CD1c-positive myeloid dendritic cell (primary cell): ENCODE data around the gene ICA1.

ENCODE experiments used
- DNase-seq: peaks from one replicate; pipeline ENCODE4 v3.0.0-alpha.2; 2016; ENCODE audit errors: extremely low spot score

Gene ICA1

DNA sequence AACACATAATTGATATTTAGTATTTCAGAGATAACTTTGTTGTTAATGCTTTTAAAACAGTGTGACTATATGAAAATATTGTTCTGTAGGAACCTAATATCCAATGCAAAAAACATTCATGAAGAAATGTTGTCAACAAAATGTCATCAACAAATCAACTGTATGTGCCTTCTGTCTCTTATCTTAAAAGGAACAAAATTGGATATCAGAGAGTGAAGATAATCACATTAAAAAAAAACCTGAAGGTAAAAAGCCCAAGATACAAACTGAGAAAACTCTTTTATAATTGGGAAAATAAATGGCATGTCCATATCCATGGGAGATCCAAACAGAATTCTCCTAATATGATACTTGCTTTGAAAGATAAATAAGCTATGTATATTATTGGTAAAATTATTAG is 33.9 kb downstream of the ICA1 start:
- DNase-seq, result no peak

DNA sequence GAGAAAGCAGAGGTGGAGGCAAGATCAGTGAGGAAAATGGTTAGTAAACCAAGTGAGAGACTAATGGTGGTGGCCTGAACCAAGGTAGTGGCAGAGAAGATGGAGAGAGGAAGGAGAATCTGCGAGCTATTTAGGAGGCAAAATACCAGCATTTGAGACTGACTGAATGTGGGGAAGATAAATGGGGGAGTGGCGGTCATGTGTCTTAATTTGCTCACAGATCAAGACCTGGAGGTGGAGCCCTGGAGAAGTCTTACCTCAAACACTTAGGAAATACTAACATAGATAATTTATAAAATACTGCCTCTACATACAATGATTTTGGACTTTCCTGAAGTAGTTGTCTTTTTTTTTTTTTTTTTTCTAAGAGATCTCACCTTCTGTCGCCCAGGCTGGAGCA is 34.7 kb downstream of the ICA1 start:
- no peak for DNase-seq

DNA sequence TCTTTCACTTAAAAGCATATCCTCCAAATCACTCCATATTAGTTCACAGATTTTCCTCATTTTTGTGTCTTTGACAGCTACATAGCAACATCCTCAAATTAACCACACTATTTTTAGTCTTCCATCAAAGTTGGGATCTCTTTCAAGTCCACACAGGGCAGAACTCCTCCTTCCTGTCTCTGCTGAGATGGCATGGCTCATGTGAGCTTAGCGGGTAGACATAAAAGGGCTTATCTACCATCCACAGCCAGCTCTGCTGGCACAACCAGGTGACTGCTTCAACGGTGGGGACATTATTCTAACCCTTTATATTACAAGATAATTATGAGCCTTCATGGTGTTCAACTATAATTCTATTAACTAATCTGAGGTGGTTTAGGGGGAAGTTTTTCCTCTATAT is 35.5 kb downstream of the ICA1 start:
- no peak for DNase-seq

DNA sequence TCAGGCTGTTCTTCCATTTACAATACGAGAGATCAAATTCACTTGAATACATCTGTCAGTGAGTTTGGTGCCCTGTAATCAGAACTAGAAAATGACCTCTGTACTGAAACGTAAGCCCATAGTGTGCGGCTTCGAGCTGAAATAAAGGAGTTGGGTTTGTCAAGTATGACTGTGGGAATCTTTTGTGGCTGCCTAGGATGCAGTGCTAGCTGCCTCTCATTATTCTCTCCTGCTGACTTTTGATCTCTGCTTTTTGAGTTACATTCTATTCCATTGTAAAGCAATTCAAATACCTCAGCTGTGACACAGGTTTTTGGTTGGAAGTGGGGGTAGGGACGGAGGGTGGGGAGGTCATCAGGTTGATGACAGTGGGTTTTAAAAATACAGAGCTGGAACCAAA is 40.4 kb downstream of the ICA1 start:
- no peak for DNase-seq

DNA sequence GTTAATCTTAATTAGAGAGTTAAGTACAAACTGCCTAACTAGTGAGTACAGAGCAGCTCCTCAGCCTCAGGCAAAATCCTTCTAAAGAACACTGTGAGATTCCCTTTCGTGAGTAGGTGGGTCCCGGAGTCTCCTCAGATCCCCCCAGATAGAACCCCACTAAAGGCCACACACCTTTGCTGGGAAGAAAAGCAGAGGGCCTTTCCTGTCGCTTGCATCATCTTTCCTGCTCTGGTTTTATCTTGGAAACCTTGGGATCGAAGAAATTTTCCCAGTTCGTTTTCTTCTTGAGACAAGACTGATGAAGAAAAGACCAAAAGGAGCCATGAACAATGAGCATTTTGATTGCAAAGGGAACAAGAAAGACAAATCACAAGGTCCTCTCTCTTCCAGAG is 40.9 kb downstream of the ICA1 start:
- DNase-seq, result no peak

DNA sequence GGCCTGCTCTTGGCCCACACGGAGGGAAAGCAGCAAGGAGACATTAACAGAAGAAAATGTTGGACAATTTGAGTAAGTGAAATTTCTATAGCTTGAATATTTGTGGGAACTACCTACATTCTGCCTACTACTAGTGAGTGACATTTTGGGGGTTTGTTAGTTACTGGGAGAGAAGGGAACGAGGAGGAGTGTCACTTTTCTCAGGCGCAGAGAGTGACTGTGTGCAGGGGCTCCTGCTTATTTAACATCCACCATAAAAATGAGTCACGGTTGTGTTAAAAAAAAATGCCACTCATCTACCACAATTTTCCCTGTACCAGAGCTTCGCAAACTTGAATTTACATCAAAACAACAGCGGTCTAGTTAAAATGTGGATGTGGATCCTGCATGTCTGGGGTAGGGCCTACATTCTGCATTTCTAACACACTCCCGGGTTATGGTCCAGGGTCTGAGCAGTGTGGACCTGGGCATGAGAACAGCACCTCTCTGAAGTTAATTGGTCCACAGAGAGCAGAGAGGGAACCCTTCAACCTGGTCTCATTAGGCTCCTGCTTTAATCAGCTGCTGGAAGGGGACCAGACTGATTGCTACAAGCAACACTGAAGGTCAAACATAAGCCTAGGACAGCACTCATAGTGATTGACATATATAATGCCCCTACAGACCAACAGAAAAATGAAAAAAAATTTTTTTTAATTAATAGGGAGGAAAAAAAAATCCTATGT is 41.4 kb downstream of the ICA1 start:
- DNase-seq, result no peak

DNA sequence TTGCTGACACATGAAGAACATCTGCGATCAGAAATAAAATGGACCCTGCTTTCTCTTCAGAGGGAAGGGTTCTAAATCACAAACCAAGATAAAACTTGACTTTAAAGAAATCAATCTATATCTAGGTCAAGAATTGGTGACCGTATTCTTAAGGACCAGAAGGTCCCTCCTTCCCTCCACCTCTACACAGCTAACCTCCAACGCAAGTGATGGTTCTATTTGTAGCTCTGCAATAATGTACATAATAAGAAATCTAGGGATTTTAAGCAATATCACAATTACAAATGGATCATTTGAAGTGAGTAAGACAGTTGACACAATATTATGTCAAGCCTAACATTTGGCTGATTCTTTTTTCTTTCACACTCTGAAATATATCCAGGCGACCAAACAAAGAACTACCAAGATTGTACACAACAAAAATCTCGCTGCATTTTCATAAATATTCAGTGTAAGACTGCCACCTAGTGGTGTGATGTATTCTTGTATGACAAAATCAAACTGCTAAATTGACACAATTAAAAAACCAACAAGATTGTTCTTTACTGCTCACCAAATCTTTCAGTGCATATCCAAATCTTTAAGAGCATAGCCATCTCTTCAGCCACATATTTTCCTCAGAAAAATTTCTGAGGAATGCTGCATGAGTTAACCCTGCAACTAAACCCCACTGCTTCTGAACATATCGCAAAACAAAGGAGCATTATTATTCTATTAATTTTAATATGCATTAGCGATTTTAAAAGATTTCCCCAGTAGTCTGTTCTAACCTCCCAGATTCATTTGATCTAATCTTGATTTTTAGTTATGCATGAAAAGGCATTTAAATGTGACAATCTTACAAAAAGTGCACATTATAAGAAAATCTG is 44.5 kb downstream of the ICA1 start:
- DNase-seq, result peak; percentile 84

DNA sequence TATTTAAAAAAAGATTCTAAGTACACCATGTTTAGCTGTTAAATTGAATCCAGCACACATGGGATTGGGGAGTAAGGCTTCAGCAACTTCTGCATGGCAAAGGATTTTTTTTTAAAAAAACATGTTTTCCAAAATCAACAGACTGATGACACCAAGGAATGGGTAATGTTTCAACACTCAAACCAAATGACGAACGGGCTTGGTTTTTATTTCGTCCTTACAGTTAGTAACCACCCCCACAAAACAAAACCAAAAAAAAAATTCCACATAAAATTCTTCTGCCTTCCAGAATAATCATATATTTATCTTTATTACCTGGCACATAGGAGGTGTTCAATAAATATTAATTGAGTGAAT is 45.7 kb downstream of the ICA1 start:
- DNase-seq, result no peak

DNA sequence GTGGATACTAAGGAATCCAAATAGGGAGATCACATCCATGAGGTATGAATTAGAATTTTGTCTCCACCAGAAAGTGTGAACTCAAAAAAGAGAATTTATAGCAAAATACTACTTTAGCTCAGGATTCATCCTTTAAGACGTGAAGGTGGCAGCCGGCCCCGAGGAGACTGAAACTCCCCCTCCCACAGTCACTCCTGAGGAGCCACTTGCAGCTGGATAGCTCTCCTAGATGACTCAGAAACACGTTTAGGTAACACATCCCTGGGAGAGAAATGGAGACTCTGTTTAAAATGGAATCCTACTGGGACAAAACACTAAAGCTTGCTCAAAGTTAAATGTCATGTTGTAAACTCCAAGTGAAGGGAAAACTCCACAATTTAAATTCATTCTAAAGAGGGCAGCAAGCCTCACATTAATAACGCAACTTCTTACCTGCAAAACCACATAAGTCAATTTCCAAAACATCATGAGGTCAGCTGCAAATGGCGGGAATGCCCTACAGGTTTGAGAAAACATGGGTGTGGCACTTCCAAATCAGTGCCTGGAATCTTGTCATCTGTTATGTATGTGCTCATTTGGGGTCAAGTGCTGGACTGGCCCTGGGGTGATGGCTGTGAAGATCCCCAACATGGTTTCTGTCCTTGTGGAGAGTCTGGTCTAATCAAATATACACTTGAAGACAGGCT is 46.2 kb downstream of the ICA1 start:
- DNase-seq, result no peak

DNA sequence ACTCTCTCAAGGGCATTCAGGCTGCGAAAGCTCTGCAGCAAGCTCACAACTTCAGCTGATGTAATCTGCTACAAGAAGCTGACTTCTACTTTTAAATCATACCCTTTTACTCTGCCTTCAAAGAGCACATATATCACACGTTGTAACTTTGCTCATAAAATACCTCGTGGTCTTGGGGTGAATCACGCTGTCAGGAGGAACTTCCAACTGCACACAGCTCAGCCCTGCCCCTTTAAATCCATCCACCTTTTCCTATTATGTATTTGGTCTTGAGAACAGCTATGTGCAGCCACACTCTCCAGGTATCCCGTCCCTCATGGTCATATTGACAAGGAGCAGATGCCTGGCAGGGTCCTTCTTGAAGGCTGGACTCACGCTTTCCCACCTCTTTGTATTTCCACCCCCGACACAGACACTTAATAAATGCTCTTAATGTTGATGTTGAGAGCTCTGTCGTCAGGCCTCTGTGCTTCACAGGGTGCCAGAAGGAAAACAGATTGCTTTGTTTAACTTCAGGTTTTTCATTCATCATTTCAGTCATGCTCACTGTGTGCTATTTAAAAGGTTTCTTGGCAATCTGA is 47.6 kb downstream of the ICA1 start:
- no peak for DNase-seq

DNA sequence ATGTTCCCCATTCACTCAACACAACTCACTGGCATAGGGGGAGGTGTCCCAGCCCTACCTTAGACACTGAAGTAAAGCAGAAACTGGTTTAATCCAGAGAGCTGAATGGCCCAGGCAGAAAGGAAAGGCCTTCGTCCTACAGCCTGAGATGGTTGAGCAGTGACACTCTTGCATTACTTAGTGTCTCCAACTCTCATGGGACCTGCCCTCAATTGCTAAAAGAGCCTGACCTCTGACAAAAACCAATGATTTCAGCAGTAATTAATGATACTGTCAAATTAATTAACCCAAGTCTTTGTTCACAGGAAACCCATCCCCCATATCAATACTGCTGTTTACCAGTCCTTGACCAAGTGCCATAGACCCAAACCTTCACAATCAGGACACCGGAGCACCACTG is 48.6 kb downstream of the ICA1 start:
- no peak for DNase-seq

DNA sequence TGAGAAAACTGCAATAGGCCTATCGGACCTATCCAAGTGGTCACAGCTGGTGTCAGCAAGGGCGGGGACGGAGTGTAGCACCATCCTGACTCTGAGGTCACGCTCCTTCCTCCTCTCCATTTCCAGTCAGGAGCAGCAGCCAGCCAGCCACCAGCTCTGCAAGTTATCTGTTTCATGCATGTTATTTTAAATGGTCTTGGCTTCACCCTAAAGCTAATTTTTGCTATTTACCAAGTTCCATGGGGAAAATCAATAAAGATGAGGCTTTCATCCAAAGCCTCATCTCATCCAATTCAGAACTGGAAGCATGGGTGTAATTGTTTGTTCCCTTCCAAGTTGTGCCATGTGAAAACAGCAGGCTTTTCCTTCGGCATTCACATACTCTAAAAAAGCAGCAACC is 49.3 kb downstream of the ICA1 start:
- DNase-seq, result no peak

DNA sequence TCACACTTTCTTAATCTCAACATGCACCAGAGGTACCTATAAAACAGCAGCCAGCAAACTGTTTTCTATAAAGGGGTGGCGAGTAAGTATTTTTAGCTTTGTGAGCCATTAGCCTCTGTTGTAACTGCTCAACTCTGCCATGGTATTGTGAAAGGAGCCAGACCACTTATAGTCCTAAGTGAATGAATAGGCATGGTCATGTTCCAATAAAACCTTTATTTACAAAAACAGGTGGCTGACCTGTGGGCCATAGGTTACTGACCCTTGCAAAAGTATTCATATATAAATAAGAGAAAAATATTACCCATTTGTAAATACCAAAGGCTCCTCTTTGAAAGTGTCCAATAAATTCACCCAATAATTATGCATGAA is 50.3 kb downstream of the ICA1 start:
- no peak for DNase-seq

DNA sequence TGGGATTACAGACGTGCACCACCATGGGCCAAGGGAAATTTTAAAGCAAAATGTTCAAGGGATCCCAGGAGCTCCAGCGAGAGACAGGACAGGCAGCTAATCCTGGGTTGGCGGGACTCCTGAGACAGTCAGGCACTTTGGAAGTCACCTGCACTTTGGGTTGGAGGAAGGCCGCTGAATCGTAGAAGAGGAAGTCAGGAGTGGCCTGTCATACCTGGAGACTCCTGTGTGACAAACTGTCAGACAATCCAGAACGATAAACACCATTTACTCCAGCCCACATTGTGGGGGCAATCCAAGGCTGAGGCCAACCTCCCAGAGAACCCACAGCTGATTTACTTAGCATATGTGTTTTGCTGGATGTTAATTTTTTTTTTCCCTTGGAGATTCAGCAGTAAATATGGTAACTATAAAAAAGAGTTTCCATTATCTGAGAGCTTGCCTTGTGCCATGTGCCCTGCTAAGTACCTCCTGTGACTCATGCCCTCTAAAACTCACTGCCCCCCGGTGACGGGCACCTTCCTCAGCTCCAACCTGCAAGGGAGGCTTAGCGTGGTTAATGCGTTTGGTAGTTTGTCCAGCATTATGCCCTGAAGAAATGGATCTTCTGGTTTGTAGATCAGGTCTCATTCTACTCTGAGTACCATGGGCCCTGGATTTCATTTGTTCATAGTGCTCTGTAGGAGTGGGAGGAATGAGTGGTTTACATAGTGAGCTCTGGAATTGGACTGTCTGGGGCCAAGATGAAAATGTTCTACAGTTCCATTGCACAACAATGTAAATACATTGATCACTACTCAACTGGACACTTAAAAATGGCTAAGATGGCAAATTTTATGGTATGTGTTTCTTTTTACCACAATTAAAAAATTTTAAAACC is 50.9 kb downstream of the ICA1 start:
- no peak for DNase-seq

DNA sequence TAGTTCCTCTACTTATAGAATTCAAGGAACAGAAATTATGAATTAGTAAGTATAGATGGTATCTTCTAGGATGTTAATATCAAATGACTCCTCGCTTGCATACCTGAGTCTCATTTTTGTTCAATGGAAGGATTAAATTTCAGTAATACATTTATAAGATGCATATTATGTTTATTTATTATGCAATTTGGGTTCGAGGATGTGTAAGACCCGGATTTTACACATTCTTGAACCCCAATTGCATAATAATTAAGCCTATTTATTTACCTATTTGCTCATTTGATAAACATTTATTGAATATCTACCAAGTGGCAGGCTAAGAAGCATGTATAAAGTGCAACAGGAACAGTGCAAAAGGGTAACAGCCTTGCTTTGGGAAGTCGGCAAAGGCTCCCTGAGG is 52.6 kb downstream of the ICA1 start:
- no peak for DNase-seq

DNA sequence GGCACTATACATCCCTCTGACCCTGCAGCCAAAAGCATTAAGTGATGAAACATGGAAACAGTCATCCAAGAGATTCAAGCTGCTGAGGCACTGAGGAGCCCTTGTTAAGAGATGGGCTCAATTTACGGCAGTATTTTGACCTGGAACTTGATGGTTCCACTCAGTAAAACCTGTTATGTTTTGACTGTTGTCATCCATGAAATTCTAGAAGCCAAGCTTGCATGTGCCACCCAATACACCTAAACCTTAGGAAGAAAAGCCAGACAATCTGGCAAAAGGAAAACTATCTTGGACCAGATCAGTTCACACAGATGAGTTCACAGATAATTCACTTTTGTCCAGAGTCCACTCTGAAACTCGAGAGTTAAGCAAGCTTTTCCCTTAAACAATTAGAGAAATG is 53.2 kb downstream of the ICA1 start:
- DNase-seq, result no peak

DNA sequence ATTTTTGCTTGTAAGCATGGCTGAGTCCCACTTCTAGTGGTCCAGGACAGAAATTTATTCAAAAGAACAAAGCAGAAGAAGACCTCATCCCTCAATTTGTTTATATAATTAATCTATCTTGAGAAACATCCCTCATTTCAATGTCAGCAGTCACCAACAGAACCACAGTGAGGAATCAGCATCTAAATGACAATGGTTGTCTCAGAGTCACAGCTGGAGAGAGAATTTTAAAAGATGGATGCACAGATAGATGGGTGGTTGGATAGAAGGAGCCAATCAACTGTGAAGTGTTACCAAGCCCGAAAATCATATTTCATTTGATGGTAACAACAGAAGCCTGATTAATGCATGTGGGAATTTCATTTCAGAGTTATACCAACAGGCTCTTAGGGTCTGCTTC is 55.0 kb downstream of the ICA1 start:
- no peak for DNase-seq

DNA sequence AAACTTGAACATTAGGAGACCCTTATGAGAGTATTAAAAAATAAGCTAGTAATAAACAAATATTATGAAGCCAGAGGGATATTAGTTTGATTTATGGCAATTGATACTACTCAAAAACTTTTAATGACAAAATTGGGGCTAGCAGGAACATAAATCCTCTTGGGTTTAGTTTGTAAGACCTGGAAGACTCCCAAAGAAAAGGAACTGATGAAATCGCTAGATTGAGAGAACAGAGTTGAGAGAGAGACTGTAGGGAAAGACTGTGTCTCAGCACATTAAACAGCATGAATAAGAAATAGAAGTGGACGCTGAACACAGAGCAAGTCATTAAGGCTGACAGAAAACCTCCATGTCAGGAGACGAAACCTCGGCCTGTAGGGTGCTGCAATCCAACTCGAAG is 56.4 kb downstream of the ICA1 start:
- no peak for DNase-seq

DNA sequence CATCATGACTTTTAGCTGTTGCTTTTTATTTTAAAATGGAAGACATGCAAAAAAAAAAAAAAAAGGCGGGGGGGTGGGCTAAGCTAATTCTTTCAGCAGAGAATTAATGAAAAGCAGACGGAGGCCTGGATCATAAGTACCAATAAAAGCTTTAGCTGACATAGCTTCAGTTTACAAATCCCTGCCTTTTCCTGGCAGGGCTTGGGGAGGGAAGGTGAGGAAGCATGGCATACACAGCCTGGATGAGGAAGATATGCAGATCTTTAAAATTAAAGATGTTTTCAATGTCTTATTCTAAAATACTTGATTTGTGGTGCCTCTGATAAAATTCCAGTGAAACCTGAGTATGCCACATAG is 57.0 kb downstream of the ICA1 start:
- DNase-seq, result no peak

DNA sequence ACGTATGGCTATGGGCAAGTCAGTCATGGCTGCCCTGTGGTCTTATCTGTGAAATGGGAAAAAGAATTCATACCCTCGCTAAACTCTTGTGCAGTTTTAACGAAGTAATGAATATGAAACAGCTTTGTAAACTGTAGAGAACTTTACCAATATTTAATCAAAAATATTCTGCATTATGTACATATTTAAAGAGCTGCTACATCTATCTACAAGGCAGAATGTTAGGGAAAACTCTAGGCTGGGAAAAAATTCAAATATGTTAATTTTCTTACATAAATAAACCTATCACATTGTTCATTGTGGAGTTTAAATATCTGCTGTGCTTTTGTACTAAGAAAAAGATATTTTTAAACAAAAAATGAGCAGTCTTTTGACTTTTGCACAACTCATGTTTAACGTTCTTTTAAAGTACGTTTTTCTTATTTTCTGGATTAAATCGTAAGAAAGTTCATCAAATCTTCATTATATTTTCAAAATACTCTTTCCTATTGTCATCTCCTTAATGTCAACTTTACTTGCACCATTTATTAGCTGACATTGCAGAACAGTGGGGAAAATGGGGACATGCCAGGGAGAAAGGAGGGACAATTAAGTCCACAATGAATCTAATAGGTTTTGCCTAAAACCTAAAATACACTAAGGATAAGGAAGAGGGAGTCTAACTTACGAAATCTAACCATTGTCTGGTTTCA is 57.5 kb downstream of the ICA1 start:
- no peak for DNase-seq

DNA sequence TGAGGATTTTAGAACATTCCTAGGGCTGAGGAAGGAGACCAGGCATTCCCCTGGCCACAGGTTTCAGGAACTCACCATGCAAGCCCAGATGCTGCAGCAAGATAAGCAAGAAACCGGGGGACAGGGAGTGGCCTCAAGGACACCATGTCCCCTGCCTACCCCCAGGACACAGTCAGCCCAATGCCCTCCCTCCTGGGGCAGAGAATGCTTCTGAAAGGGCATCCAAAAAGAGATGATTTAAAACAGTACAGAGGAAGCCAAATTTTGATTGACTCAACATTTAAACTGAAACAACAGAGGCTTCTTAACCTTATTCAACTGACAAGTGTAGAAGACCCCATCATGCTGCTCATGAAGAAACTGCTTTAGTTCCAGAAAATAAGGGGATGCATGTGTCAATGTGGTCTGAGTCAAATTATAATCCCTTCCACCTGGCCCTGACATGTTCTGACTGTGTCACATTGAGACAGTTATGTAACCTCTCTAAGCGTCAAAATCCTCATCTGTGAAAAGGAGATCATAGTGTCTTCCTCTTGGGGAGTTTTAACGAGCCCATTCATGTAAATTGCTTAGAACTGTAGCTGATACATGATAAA is 60.0 kb downstream of the ICA1 start:
- DNase-seq, result no peak
